HepG2 (cell line): ENCODE data around the gene OSBPL3. TPM values are rescaled to one million over a fixed set of nuclear protein-coding genes. Genes with fewer than 3 reads are reported as not detected.

Experiments used
- ARNT2 ChIP-seq: sonication (generic); formaldehyde crosslinking; IDR thresholded peaks from 2 replicates; pipeline ENCODE4 v1.8.0; 2022; ENCODE audit warnings: mild to moderate bottlenecking, low read depth, missing genetic modification reagents, moderate library complexity
- GATAD2A ChIP-seq: IDR thresholded peaks from 2 replicates; pipeline ENCODE4 v1.6.1; 2016
- GFI1 ChIP-seq: sonication (generic); formaldehyde crosslinking; IDR thresholded peaks from 2 replicates; pipeline ENCODE4 v1.5.0; 2020; ENCODE audit warnings: missing genetic modification reagents, mild to moderate bottlenecking, borderline replicate concordance
- GMEB2 ChIP-seq: IDR thresholded peaks from 2 replicates; pipeline ENCODE4 v1.6.1; 2016; ENCODE audit warnings: missing biosample characterization, missing genetic modification reagents, low read depth
- GZF1 ChIP-seq: sonication (generic); formaldehyde crosslinking; IDR thresholded peaks from 2 replicates; pipeline ENCODE4 v1.5.1; 2020; ENCODE audit warnings: mild to moderate bottlenecking, missing genetic modification reagents
- HIC2 ChIP-seq: sonication (generic); formaldehyde crosslinking; IDR thresholded peaks from 2 replicates; pipeline ENCODE4 v1.9.0; 2022; ENCODE audit warnings: low read depth, missing genetic modification reagents
- HNF4A ChIP-seq: sonication (generic); formaldehyde crosslinking; IDR thresholded peaks from 2 replicates; pipeline ENCODE4 v1.4.0; 2020; ENCODE audit warnings: missing genetic modification reagents
- JDP2 ChIP-seq: sonication (generic); formaldehyde crosslinking; IDR thresholded peaks from 2 replicates; pipeline ENCODE4 v1.8.1; 2022; ENCODE audit warnings: missing genetic modification reagents, borderline replicate concordance
- JUND ChIP-seq: sonication (generic); formaldehyde crosslinking; IDR thresholded peaks from 2 replicates; pipeline ENCODE4 v1.8.0; 2022; ENCODE audit warnings: mild to moderate bottlenecking, missing genetic modification reagents
- KLF13 ChIP-seq: sonication (generic); formaldehyde crosslinking; IDR thresholded peaks from 2 replicates; pipeline ENCODE4 v1.4.0; 2020; ENCODE audit warnings: mild to moderate bottlenecking, missing genetic modification reagents
- MEF2D ChIP-seq: sonication (generic); formaldehyde crosslinking; IDR thresholded peaks from 2 replicates; pipeline ENCODE4 v1.5.1; 2020; ENCODE audit warnings: mild to moderate bottlenecking, missing genetic modification reagents
- NR2F6 ChIP-seq, 2 experiments: IDR thresholded peaks; 2 replicates each; pipeline ENCODE4 v1.6.1; 2016; ENCODE audit warnings: antibody characterized with exemption in 1 of 2, mild to moderate bottlenecking in 1 of 2
- REXO4 ChIP-seq: sonication (generic); formaldehyde crosslinking; IDR thresholded peaks from 2 replicates; pipeline ENCODE4 v1.8.0; 2022; ENCODE audit warnings: missing genetic modification reagents, mild to moderate bottlenecking, borderline replicate concordance
- RFX3 ChIP-seq: IDR thresholded peaks from 2 replicates; pipeline ENCODE4 v1.6.1; 2016; ENCODE audit warnings: missing biosample characterization, missing genetic modification reagents
- ZFAT ChIP-seq: sonication (generic); formaldehyde crosslinking; conservative IDR thresholded peaks from 2 replicates; pipeline ENCODE4 v1.8.1; 2023; ENCODE audit warnings: missing genetic modification reagents, inconsistent platforms
- ZFY ChIP-seq: sonication (generic); formaldehyde crosslinking; IDR thresholded peaks from 2 replicates; pipeline ENCODE4 v1.4.0; 2020; ENCODE audit warnings: missing genetic modification reagents
- ZNF260 ChIP-seq: sonication (generic); formaldehyde crosslinking; IDR thresholded peaks from 2 replicates; pipeline ENCODE4 v1.4.0; 2020; ENCODE audit warnings: missing genetic modification reagents, low read depth, mild to moderate bottlenecking, borderline replicate concordance
- ZNF605 ChIP-seq: sonication (generic); formaldehyde crosslinking; IDR thresholded peaks from 2 replicates; pipeline ENCODE4 v1.8.0; 2022; ENCODE audit warnings: mild to moderate bottlenecking, missing genetic modification reagents
- ZNF672 ChIP-seq: sonication (generic); formaldehyde crosslinking; IDR thresholded peaks from 2 replicates; pipeline ENCODE4 v1.8.1; 2022; ENCODE audit warnings: missing genetic modification reagents
- ZNF776 ChIP-seq: sonication (generic); formaldehyde crosslinking; IDR thresholded peaks from 2 replicates; pipeline ENCODE4 v1.4.0; 2020; ENCODE audit warnings: mild to moderate bottlenecking, missing genetic modification reagents
- polyA plus RNA-seq, 8 experiments: library from polyadenylated mRNA; depleted of rRNA in 3 of 8; stranded (reverse) in 7 of 8; unstranded in 1 of 8; fragments of >200 nt; fragmentation: Illumina TruSeq in 4 of 8; extraction: Trizol in 4 of 8; gene quantifications; 2 replicates each; pipeline versions ENCODE4 v1.2.1 to v1.2.3, GENCODE V29; 2011 to 2016; ENCODE audit warnings: low read depth in 4 of 8, missing spikeins in 1 of 8, mixed read lengths in 1 of 8; ENCODE audit not compliant: insufficient read depth in 1 of 8
- total RNA-seq, 5 experiments: library from RNA; depleted of rRNA; stranded (reverse); fragments of >200 nt; fragmentation: Illumina TruSeq; extraction: Trizol; gene quantifications; 2 replicates each; pipeline ENCODE4 v1.2.3, GENCODE V29; 2016; ENCODE audit warnings: low read depth in 1 of 5
- TF ChIP-seq, protein P1 (sequence below): IDR thresholded peaks from 2 replicates; pipeline ENCODE4 v1.6.1; 2016
- TF ChIP-seq, protein P2 (sequence below): IDR thresholded peaks from 2 replicates; pipeline ENCODE4 v1.6.1; 2016; ENCODE audit warnings: missing compliant biosample characterization, missing genetic modification reagents, borderline replicate concordance
- TF ChIP-seq, protein P3 (sequence below): IDR thresholded peaks from 2 replicates; pipeline ENCODE4 v1.6.1; 2016; ENCODE audit warnings: low read depth, control low read depth

The OSBPL3 gene
- total and polyA plus RNA-seq, 2 of the 13 experiments (the other 11 are each of a cell fraction or from before 2014, with no cell fraction given), result 8.8 to 28.9 TPM

DNA sequence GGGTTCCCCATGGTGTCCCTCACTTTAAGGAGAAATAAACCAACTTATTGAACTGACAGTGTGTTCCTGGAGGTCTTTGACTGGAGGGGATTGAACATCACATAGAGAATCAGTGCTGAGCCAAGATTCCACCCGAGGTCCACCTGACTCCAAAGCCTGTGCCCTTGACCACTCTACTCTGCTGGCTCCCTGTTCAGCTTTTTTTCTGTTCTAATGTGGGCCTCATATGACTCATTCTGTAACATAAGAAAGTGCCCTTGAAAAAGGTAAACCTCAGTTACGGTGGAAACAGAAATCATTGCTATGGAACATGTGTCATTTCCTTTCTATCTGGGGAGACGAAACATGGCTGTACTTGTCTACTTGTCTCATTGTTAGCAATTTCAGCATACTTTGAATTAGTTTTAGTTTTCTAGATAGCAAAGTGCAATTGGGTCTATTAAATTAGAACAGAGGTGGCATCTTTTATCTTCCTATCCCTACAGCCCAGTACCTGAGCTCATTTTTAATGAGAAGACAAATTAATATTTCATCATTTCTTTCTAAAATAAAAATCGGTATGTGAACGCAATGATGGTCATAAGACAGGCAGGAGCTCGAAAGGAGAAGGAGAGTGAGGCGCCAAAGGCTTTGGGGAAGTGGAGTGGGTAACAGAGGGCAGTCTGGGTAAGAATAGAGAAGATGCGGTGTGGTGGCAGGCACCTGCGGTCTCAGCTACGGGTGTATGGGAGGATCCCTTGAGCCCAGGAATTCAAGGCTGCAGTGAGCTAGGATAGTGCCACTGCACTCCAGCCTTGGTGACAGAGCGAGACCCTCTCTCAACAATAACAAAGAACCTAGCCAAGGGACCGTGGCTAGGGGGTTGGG is 224.2 kb downstream of the OSBPL3 start (continued):
- TF ChIP-seq JUND (peak; percentile 41; the same call in 1 of the 2 replicates), ZNF260 (CRISPR knock-in tag) (no peak), GATAD2A (CRISPR knock-in tag) (peak; percentile 69), GMEB2 (CRISPR knock-in tag) (no peak), ZNF672 (no peak), HNF4A (no peak), ZNF776 (CRISPR knock-in tag) (no peak), ARNT2 (no peak), KLF13 (CRISPR knock-in tag) (no peak), ZFAT (CRISPR knock-in tag) (no peak), MEF2D (peak; percentile 36; the same call in 1 of the 2 replicates), REXO4 (no peak), ZNF605 (CRISPR knock-in tag) (no peak), GFI1 (CRISPR knock-in tag) (no peak), RFX3 (CRISPR knock-in tag) (no peak), GZF1 (CRISPR knock-in tag) (no peak), ZFY (CRISPR knock-in tag) (no peak), HIC2 (CRISPR knock-in tag) (no peak), JDP2 (CRISPR knock-in tag) (no peak), NR2F6 (IDR thresholded peaks at IDR 0.05) (0 out of 2 replicates have a peak, but pooled peaks have one; percentile 16), NR2F6 (CRISPR knock-in tag; IDR thresholded peaks at IDR 0.05) (no peak)
- TF ChIP-seq, protein P1, sequence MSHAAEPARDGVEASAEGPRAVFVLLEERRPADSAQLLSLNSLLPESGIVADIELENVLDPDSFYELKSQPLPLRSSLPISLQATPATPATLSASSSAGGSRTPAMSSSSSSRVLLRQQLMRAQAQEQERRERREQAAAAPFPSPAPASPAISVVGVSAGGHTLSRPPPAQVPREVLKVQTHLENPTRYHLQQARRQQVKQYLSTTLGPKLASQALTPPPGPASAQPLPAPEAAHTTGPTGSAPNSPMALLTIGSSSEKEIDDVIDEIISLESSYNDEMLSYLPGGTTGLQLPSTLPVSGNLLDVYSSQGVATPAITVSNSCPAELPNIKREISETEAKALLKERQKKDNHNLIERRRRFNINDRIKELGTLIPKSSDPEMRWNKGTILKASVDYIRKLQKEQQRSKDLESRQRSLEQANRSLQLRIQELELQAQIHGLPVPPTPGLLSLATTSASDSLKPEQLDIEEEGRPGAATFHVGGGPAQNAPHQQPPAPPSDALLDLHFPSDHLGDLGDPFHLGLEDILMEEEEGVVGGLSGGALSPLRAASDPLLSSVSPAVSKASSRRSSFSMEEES (CRISPR knock-in tag), result peak; percentile 32; the same call in 1 of the 2 replicates
- TF ChIP-seq, protein P2, sequence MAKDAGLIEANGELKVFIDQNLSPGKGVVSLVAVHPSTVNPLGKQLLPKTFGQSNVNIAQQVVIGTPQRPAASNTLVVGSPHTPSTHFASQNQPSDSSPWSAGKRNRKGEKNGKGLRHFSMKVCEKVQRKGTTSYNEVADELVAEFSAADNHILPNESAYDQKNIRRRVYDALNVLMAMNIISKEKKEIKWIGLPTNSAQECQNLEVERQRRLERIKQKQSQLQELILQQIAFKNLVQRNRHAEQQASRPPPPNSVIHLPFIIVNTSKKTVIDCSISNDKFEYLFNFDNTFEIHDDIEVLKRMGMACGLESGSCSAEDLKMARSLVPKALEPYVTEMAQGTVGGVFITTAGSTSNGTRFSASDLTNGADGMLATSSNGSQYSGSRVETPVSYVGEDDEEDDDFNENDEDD, result no peak
- TF ChIP-seq, protein P3, sequence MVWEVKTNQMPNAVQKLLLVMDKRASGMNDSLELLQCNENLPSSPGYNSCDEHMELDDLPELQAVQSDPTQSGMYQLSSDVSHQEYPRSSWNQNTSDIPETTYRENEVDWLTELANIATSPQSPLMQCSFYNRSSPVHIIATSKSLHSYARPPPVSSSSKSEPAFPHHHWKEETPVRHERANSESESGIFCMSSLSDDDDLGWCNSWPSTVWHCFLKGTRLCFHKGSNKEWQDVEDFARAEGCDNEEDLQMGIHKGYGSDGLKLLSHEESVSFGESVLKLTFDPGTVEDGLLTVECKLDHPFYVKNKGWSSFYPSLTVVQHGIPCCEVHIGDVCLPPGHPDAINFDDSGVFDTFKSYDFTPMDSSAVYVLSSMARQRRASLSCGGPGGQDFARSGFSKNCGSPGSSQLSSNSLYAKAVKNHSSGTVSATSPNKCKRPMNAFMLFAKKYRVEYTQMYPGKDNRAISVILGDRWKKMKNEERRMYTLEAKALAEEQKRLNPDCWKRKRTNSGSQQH (CRISPR knock-in tag), result no peak
